Measurements from ENCODE around the gene USH2A. TPM values are rescaled to one million over a fixed set of nuclear protein-coding genes. Genes with fewer than 3 reads are reported as not detected.

USH2A gene
- total and polyA plus RNA-seq, 9 donors, result 0.06 to 0.40 (median 0.09) TPM

GRCh38 chr1:215595231-215595630 lies 828.0 kb downstream of the USH2A start:
- no CpG with 5 or more reads among the region's 2 CpGs for WGBS (ENCODE audit: insufficient coverage)
- peaks cover 18% of the 10 kb centered on the region for H3K36me3 ChIP-seq (ENCODE audit: control insufficient read depth, insufficient read depth, low read length)
- no peaks in the 10 kb centered on the region for H3K9me3 ChIP-seq (replicated peaks; ENCODE audit: control insufficient read depth, low read depth, low read length)
- no peak for DNase-seq
- no peaks in the 10 kb centered on the region for H3K4me1 ChIP-seq (ENCODE audit: control insufficient read depth, insufficient read depth, low read length)
- H3K4me3 ChIP-seq (ENCODE audit: low read length), result no peak overlapping the region
- no peaks in the 10 kb centered on the region for H3K27me3 ChIP-seq (ENCODE audit: control insufficient read depth, insufficient read depth, low read length)
- H3K27ac ChIP-seq (ENCODE audit: low read length), result no peak overlapping the region

- H3K36me3 ChIP-seq (ENCODE audit: control insufficient read depth, insufficient read depth, low read length), result peaks cover 15% of the 10 kb centered on the region
- no peaks in the 10 kb centered on the region for H3K4me1 ChIP-seq (ENCODE audit: control insufficient read depth, insufficient read depth, low read length)
- WGBS (ENCODE audit: insufficient coverage), result no CpG with 5 or more reads among the region's 3 CpGs
- H3K27me3 ChIP-seq (ENCODE audit: control insufficient read depth, insufficient read depth, low read length), result no peaks in the 10 kb centered on the region
- no peaks in the 10 kb centered on the region for H3K9me3 ChIP-seq (replicated peaks; ENCODE audit: control insufficient read depth, low read depth, low read length)
- no peak overlapping the region for H3K27ac ChIP-seq (ENCODE audit: low read length)
- no peak for DNase-seq
- no peak overlapping the region for H3K4me3 ChIP-seq (ENCODE audit: low read length)
Observed at GRCh38 chr1:215594640-215595039, 828.6 kb downstream of the USH2A start.

- H3K4me1 ChIP-seq (ENCODE audit: control insufficient read depth, insufficient read depth, low read length), result no peaks in the 10 kb centered on the region
- no peak overlapping the region for H3K4me3 ChIP-seq (ENCODE audit: low read length)
- H3K9me3 ChIP-seq (replicated peaks; ENCODE audit: control insufficient read depth, low read depth, low read length), result no peaks in the 10 kb centered on the region
- H3K27me3 ChIP-seq (ENCODE audit: control insufficient read depth, insufficient read depth, low read length), result no peaks in the 10 kb centered on the region
- peaks cover 14% of the 10 kb centered on the region for H3K36me3 ChIP-seq (ENCODE audit: control insufficient read depth, insufficient read depth, low read length)
- no peak for DNase-seq
- 81% methylated on average over 4 of the region's 4 CpGs for WGBS (ENCODE audit: insufficient coverage)
- H3K27ac ChIP-seq (ENCODE audit: low read length), result no peak overlapping the region
Observed at GRCh38 chr1:215590779-215591491, 832.3 kb downstream of the USH2A start.

GRCh38 chr1:215589650-215590435 lies 833.4 kb downstream of the USH2A start:
- Histone ChIP-seq H3K27me3 (ENCODE audit: control insufficient read depth, insufficient read depth, low read length) (no peaks in the 10 kb centered on the region), H3K36me3 (ENCODE audit: control insufficient read depth, insufficient read depth, low read length) (peaks cover 12% of the 10 kb centered on the region), H3K4me3 (ENCODE audit: low read length) (no peak overlapping the region), H3K27ac (ENCODE audit: low read length) (no peak overlapping the region), H3K9me3 (replicated peaks; ENCODE audit: control insufficient read depth, low read depth, low read length) (peaks cover under 1% of the 10 kb centered on the region), H3K4me1 (ENCODE audit: control insufficient read depth, insufficient read depth, low read length) (no peaks in the 10 kb centered on the region)
- no peak for DNase-seq
- no CpG with 5 or more reads among the region's 4 CpGs for WGBS (ENCODE audit: insufficient coverage)

GRCh38 chr1:215584389-215584788 lies 838.9 kb downstream of the USH2A start:
- Histone ChIP-seq H3K27ac (ENCODE audit: low read length) (no peak overlapping the region), H3K4me1 (ENCODE audit: control insufficient read depth, insufficient read depth, low read length) (no peaks in the 10 kb centered on the region), H3K4me3 (ENCODE audit: low read length) (no peak overlapping the region), H3K36me3 (ENCODE audit: control insufficient read depth, insufficient read depth, low read length) (peaks cover 14% of the 10 kb centered on the region), H3K9me3 (replicated peaks; ENCODE audit: control insufficient read depth, low read depth, low read length) (peaks cover 4% of the 10 kb centered on the region), H3K27me3 (ENCODE audit: control insufficient read depth, insufficient read depth, low read length) (no peaks in the 10 kb centered on the region)
- DNase-seq, result no peak
- WGBS (ENCODE audit: insufficient coverage), result no CpG with 5 or more reads among the region's 1 CpG

- Histone ChIP-seq H3K27ac (ENCODE audit: low read length) (no peak overlapping the region), H3K4me1 (ENCODE audit: control insufficient read depth, insufficient read depth, low read length) (no peaks in the 10 kb centered on the region), H3K36me3 (ENCODE audit: control insufficient read depth, insufficient read depth, low read length) (peaks cover 15% of the 10 kb centered on the region), H3K9me3 (replicated peaks; ENCODE audit: control insufficient read depth, low read depth, low read length) (peaks cover 4% of the 10 kb centered on the region), H3K27me3 (ENCODE audit: control insufficient read depth, insufficient read depth, low read length) (no peaks in the 10 kb centered on the region), H3K4me3 (ENCODE audit: low read length) (no peak overlapping the region)
- 86% methylated on average over 3 of the region's 5 CpGs for WGBS (ENCODE audit: insufficient coverage)
- DNase-seq, result no peak
Observed at GRCh38 chr1:215583185-215583749, 840.0 kb downstream of the USH2A start.

GRCh38 chr1:215581896-215582295 lies 841.4 kb downstream of the USH2A start:
- Histone ChIP-seq H3K36me3 (ENCODE audit: control insufficient read depth, insufficient read depth, low read length) (peaks cover 18% of the 10 kb centered on the region), H3K9me3 (replicated peaks; ENCODE audit: control insufficient read depth, low read depth, low read length) (peaks cover 4% of the 10 kb centered on the region), H3K27ac (ENCODE audit: low read length) (no peak overlapping the region), H3K4me3 (ENCODE audit: low read length) (no peak overlapping the region), H3K27me3 (ENCODE audit: control insufficient read depth, insufficient read depth, low read length) (no peaks in the 10 kb centered on the region), H3K4me1 (ENCODE audit: control insufficient read depth, insufficient read depth, low read length) (no peaks in the 10 kb centered on the region)
- DNase-seq, result no peak
- no CpG with 5 or more reads among the region's 2 CpGs for WGBS (ENCODE audit: insufficient coverage)
